Keratinocyte (primary cell): ENCODE data around the gene TBXAS1. TPM values are rescaled to one million over a fixed set of nuclear protein-coding genes. Genes with fewer than 3 reads are reported as not detected.
A peak's percentile ranks its signal among the peaks of the same experiment; 100 is the strongest.

Experiments
- DNase-seq: peaks from one replicate; pipeline ENCODE4 v3.0.0-alpha.2; 2011; ENCODE audit warnings: low read depth, missing footprints, low spot score
- FAIRE-seq: peaks from 2 replicates; lab custom pipeline; 2011; peaks lifted over from hg19 to GRCh38; lab: Jason Lieb, UNC
- H2AFZ ChIP-seq: 2 replicates; pipeline ENCODE4 v1.6.0; 2012; ENCODE audit warnings: low read length, control low read depth, inconsistent platforms; ENCODE audit not compliant: control insufficient read depth
- H3K27ac ChIP-seq: 2 replicates; pipeline ENCODE4 v1.5.1; 2011; ENCODE audit warnings: low read length; ENCODE audit not compliant: control insufficient read depth, insufficient read depth
- H3K27me3 ChIP-seq: 3 replicates; pipeline ENCODE4 v1.6.0; 2011; ENCODE audit warnings: low read length; ENCODE audit not compliant: control insufficient read depth, insufficient read depth; ENCODE audit errors: extremely low read depth
- H3K36me3 ChIP-seq, 2 experiments: 2 replicates in 1 of 2; 3 replicates in 1 of 2; pipeline ENCODE4 v1.5.1; 2011; ENCODE audit warnings: low read length in 2 of 2, mild to moderate bottlenecking in 1 of 2; ENCODE audit not compliant: control insufficient read depth in 2 of 2, insufficient read depth in 2 of 2; ENCODE audit errors: extremely low read depth in 1 of 2
- H3K4me1 ChIP-seq: 3 replicates; pipeline ENCODE4 v1.5.1; 2011; ENCODE audit warnings: low read length; ENCODE audit not compliant: control insufficient read depth, insufficient read depth; ENCODE audit errors: extremely low read depth
- H3K4me2 ChIP-seq: 3 replicates; pipeline ENCODE4 v1.6.0; 2011; ENCODE audit warnings: low read depth, low read length; ENCODE audit not compliant: control insufficient read depth, insufficient read depth; ENCODE audit errors: extremely low read depth
- H3K4me3 ChIP-seq, 3 experiments: fragments of 200-600 bp in 1 of 3; sonication (generic) in 1 of 3; 2 replicates in 2 of 3; 3 replicates in 1 of 3; pipeline ENCODE4 v1.5.1; 2011 to 2016; ENCODE audit warnings: low read length in 3 of 3, mild to moderate bottlenecking in 3 of 3, control low read depth in 2 of 3, inconsistent platforms in 1 of 3, low read depth in 1 of 3, mixed read lengths in 1 of 3, mixed run types in 1 of 3, moderate library complexity in 1 of 3; ENCODE audit not compliant: control insufficient read depth in 2 of 3, insufficient read depth in 2 of 3; ENCODE audit errors: extremely low read depth in 1 of 3
- H3K79me2 ChIP-seq: 2 replicates; pipeline ENCODE4 v1.6.0; 2012; ENCODE audit warnings: low read length; ENCODE audit not compliant: control insufficient read depth, insufficient read depth
- H3K9ac ChIP-seq: 3 replicates; pipeline ENCODE4 v1.6.0; 2011; ENCODE audit warnings: low read length; ENCODE audit not compliant: control insufficient read depth, insufficient read depth; ENCODE audit errors: extremely low read depth
- H3K9me1 ChIP-seq: 3 replicates; pipeline ENCODE4 v1.6.0; 2011; ENCODE audit warnings: low read length; ENCODE audit not compliant: control insufficient read depth, insufficient read depth; ENCODE audit errors: extremely low read depth
- H3K9me3 ChIP-seq: 2 replicates; pipeline ENCODE4 v1.5.1; 2012; ENCODE audit warnings: low read depth, low read length; ENCODE audit not compliant: control insufficient read depth
- H4K20me1 ChIP-seq: 3 replicates; pipeline ENCODE4 v1.6.0; 2011; ENCODE audit warnings: low read length; ENCODE audit not compliant: control insufficient read depth, insufficient read depth; ENCODE audit errors: extremely low read depth
- CTCF ChIP-seq, 3 experiments: IDR thresholded peaks in 1 of 3; conservative IDR thresholded peaks in 1 of 3; optimal IDR thresholded peaks in 1 of 3; 2 replicates in 2 of 3; 3 replicates in 1 of 3; pipeline versions ENCODE3 to v1.5.1; 2011; ENCODE audit warnings: low read length in 3 of 3, mild to moderate bottlenecking in 3 of 3, moderate library complexity in 2 of 3, control low read depth in 1 of 3, inconsistent platforms in 1 of 3; ENCODE audit not compliant: insufficient read depth in 2 of 3; ENCODE audit errors: extremely low read depth in 1 of 3
- EZH2 ChIP-seq: IDR thresholded peaks from one replicate; pipeline ENCODE4 v1.6.1; 2012; ENCODE audit warnings: inconsistent platforms, mild to moderate bottlenecking, low read length, moderate library complexity
- dilution Hi-C: fragments of 300-500 bp; cut with MboI; formaldehyde crosslinking; loops from one replicate; pipeline ENCODE4 v1.7.0; 2020; ENCODE audit warnings: low sequenced_read_pairs; ENCODE audit not compliant: extremely low pct_ligation_motif_present
- polyA plus RNA-seq, 5 experiments: library from polyadenylated mRNA; depleted of rRNA in 3 of 5; stranded (reverse) in 3 of 5; stranded (forward) in 1 of 5; unstranded in 1 of 5; fragments of >200 nt; gene quantifications; 1 replicate in 1 of 5; 2 replicates in 3 of 5; 3 replicates in 1 of 5; pipeline versions ENCODE4 v1.2.1 to v1.2.3, GENCODE V29; 2011 to 2012; ENCODE audit warnings: missing spikeins in 2 of 5, low read depth in 1 of 5, low replicate concordance in 1 of 5

TBXAS1 gene
- polyA plus RNA-seq, 1 donor (not counting 4 experiments of a cell fraction or from before 2014, with no cell fraction given) = 2.9 TPM

- Histone ChIP-seq H3K27ac (peak overlapping the region; percentile 40), H3K4me2 (peak overlapping the region; percentile 24), H2AFZ (no peak overlapping the region), H3K4me3 (no peak overlapping the region), H3K9ac (no peak overlapping the region), H3K79me2 (no peaks in the 10 kb centered on the region), H3K9me3 (no peaks in the 10 kb centered on the region), H3K27me3 (no peaks in the 10 kb centered on the region), H3K36me3 (no peaks in the 10 kb centered on the region), H3K4me1 (peaks cover 11% of the 10 kb centered on the region), H3K9me1 (no peaks in the 10 kb centered on the region), H4K20me1 (no peaks in the 10 kb centered on the region)
- TF ChIP-seq EZH2 = no peak
- TF ChIP-seq CTCF (optimal IDR thresholded peaks at IDR 0.05 in 1 of 3, IDR thresholded peaks at IDR 0.05 in 1 of 3, conservative IDR thresholded peaks at IDR 0.05 in 1 of 3; ENCODE audit: extremely low read depth in 1 of 3, insufficient read depth in 2 of 3, low read length in 3 of 3) = peak in 1 of 3 experiments; percentile 8
- dilution Hi-C loops = no loop called here
- DNase-seq = no peak
- FAIRE-seq = peak; percentile 36
These were observed 60.3 kb downstream of the TBXAS1 start for GRCh38 chr7:139889186-139889871.

GRCh38 chr7:139893461-139893860 is 64.4 kb downstream of the TBXAS1 start:
- H3K4me3 ChIP-seq = no peak overlapping the region
- no peaks in the 10 kb centered on the region for H4K20me1 ChIP-seq
- H3K79me2 ChIP-seq = no peaks in the 10 kb centered on the region
- DNase-seq (no peak), FAIRE-seq (no peak)
- no peaks in the 10 kb centered on the region for H3K36me3 ChIP-seq
- no peaks in the 10 kb centered on the region for H3K9me1 ChIP-seq
- peaks cover 3% of the 10 kb centered on the region for H3K27me3 ChIP-seq
- no peak overlapping the region for H3K27ac ChIP-seq
- no peak overlapping the region for H2AFZ ChIP-seq
- H3K9me3 ChIP-seq = no peaks in the 10 kb centered on the region
- peaks cover 6% of the 10 kb centered on the region for H3K4me1 ChIP-seq
- no peak overlapping the region for H3K9ac ChIP-seq
- dilution Hi-C loops = no loop called here
- H3K4me2 ChIP-seq = no peak overlapping the region
- TF ChIP-seq CTCF (optimal IDR thresholded peaks at IDR 0.05 in 1 of 3, IDR thresholded peaks at IDR 0.05 in 1 of 3, conservative IDR thresholded peaks at IDR 0.05 in 1 of 3; ENCODE audit: extremely low read depth in 1 of 3, insufficient read depth in 2 of 3, low read length in 3 of 3) (no peak), EZH2 (no peak)
